Measurements from ENCODE around the gene SCARB1. TPM values are rescaled to one million over a fixed set of nuclear protein-coding genes. Genes with fewer than 3 reads are reported as not detected.

Gene SCARB1
- total and polyA plus RNA-seq, 2 experiments from 2014 or later = 31.0 to 62.5 TPM

DNA sequence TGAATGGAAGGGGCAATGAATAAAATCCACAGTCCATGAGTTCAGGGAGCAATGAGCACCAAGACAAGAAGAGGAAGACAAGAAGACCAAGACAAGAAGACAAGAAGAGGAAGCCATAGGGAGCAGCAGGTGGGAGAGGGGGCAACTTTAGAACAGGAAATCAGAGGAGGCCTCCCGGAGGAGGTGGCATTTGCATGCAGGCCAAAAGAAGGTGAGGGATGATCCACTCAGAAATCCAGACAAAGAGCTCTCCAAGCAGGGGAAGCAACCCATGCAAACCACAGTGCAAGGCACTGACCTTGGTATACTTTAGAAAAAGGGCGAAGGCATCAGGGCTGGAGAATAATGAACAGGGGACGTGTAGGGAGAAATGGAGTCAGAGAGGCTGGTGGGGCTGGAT lies 58.6 kb downstream of the SCARB1 start:
- Histone ChIP-seq H3K9me2 (ENCODE audit: insufficient read depth) (no peaks in the 10 kb centered on the region), H3K79me2 (replicated peaks; ENCODE audit: insufficient read depth) (no peaks in the 10 kb centered on the region), H3K27ac (ENCODE audit: low read depth) (no peak overlapping the region), H3K4me3 (no peak overlapping the region), H3K36me3 (ENCODE audit: insufficient read depth) (no peaks in the 10 kb centered on the region), H2AFZ (no peak overlapping the region), H3F3A (replicated peaks; ENCODE audit: low read depth) (no peaks in the 10 kb centered on the region), H3K4me2 (no peak overlapping the region), H4K20me1 (replicated peaks; ENCODE audit: insufficient read depth) (no peaks in the 10 kb centered on the region), H3K27me3 (ENCODE audit: insufficient read depth) (no peaks in the 10 kb centered on the region), H3K4me1 (ENCODE audit: insufficient read depth) (no peaks in the 10 kb centered on the region)
- no peak for DNase-seq (ENCODE audit: low spot score)
- TF ChIP-seq EZH2phosphoT487 (IDR thresholded peaks at IDR 0.05; ENCODE audit: unreplicated experiment) (no peak), STAT1 (IDR thresholded peaks at IDR 0.05; ENCODE audit: unreplicated experiment) (no peak)
- Mint-ChIP-seq H3K36me3 (ENCODE audit: low read depth) (peaks cover 25% of the 10 kb centered on the region), H3K9me3 (no peaks in the 10 kb centered on the region; the same call in 2 of the 3 replicates), H3K27me3 (ENCODE audit: insufficient read depth, low read depth, poor library complexity) (peaks cover 8% of the 10 kb centered on the region), H3K4me1 (peaks cover 6% of the 10 kb centered on the region), H3K4me3 (no peak overlapping the region; the same call in 2 of the 3 replicates), H3K27ac (peak overlapping the region; percentile 67; the same call in 1 of the 2 replicates)
- ATAC-seq = no peak

DNA sequence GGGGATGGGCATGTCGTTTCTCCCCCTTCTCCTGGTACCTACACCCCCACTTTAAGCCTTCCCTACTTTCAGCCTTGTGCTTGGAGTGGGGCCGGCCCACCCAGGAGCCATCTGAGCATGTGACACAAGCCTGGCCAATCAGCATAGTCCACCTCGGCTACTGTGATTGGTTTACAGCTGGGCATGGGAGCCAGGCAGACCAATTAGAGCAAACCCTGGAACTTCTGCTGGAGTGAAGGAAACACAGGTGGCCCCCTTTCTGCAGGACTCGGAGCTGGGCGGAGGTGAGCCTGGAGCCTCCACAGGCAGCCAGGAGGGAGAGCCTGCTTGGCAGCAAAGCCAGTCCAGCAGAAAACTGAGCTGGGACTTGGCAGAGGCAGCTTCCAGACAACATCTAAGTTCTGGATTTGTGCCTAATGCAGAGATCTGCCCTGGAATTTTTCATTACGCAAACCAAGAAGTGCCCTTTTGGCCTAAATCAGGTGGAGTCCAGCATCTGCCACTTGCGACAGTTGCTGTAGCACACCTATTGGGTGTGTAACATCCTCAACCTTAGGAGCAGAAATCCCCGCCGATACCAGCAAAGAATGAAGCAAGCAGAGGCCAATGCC lies 59.5 kb downstream of the SCARB1 start:
- H3K27ac Mint-ChIP-seq = no peak overlapping the region; the same call in 1 of the 2 replicates
- Histone ChIP-seq H3K4me3 (no peak overlapping the region), H3K9me2 (ENCODE audit: insufficient read depth) (no peaks in the 10 kb centered on the region), H4K20me1 (replicated peaks; ENCODE audit: insufficient read depth) (no peaks in the 10 kb centered on the region), H3K27me3 (ENCODE audit: insufficient read depth) (no peaks in the 10 kb centered on the region), H3K36me3 (ENCODE audit: insufficient read depth) (no peaks in the 10 kb centered on the region), H3K4me1 (ENCODE audit: insufficient read depth) (no peaks in the 10 kb centered on the region), H3F3A (replicated peaks; ENCODE audit: low read depth) (no peaks in the 10 kb centered on the region), H2AFZ (no peak overlapping the region), H3K4me2 (no peak overlapping the region), H3K27ac (ENCODE audit: low read depth) (no peak overlapping the region), H3K79me2 (replicated peaks; ENCODE audit: insufficient read depth) (no peaks in the 10 kb centered on the region)
- H3K4me3 Mint-ChIP-seq = no peak overlapping the region
- ATAC-seq (peak; percentile 80), DNase-seq (ENCODE audit: low spot score) (peak; percentile 51)
- no peaks in the 10 kb centered on the region; the same call in 2 of the 3 replicates for H3K9me3 Mint-ChIP-seq
- peaks cover 6% of the 10 kb centered on the region for H3K4me1 Mint-ChIP-seq
- H3K36me3 Mint-ChIP-seq (ENCODE audit: low read depth) = peaks cover 25% of the 10 kb centered on the region
- H3K27me3 Mint-ChIP-seq (ENCODE audit: insufficient read depth, low read depth, poor library complexity) = peaks cover 8% of the 10 kb centered on the region
- TF ChIP-seq, protein P1, sequence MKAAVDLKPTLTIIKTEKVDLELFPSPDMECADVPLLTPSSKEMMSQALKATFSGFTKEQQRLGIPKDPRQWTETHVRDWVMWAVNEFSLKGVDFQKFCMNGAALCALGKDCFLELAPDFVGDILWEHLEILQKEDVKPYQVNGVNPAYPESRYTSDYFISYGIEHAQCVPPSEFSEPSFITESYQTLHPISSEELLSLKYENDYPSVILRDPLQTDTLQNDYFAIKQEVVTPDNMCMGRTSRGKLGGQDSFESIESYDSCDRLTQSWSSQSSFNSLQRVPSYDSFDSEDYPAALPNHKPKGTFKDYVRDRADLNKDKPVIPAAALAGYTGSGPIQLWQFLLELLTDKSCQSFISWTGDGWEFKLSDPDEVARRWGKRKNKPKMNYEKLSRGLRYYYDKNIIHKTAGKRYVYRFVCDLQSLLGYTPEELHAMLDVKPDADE (IDR thresholded peaks at IDR 0.05) = no peak
- TF ChIP-seq ZNF331 (CRISPR knock-in tag; IDR thresholded peaks at IDR 0.05; ENCODE audit: low read depth) = no peak
- TF ChIP-seq, protein P2, sequence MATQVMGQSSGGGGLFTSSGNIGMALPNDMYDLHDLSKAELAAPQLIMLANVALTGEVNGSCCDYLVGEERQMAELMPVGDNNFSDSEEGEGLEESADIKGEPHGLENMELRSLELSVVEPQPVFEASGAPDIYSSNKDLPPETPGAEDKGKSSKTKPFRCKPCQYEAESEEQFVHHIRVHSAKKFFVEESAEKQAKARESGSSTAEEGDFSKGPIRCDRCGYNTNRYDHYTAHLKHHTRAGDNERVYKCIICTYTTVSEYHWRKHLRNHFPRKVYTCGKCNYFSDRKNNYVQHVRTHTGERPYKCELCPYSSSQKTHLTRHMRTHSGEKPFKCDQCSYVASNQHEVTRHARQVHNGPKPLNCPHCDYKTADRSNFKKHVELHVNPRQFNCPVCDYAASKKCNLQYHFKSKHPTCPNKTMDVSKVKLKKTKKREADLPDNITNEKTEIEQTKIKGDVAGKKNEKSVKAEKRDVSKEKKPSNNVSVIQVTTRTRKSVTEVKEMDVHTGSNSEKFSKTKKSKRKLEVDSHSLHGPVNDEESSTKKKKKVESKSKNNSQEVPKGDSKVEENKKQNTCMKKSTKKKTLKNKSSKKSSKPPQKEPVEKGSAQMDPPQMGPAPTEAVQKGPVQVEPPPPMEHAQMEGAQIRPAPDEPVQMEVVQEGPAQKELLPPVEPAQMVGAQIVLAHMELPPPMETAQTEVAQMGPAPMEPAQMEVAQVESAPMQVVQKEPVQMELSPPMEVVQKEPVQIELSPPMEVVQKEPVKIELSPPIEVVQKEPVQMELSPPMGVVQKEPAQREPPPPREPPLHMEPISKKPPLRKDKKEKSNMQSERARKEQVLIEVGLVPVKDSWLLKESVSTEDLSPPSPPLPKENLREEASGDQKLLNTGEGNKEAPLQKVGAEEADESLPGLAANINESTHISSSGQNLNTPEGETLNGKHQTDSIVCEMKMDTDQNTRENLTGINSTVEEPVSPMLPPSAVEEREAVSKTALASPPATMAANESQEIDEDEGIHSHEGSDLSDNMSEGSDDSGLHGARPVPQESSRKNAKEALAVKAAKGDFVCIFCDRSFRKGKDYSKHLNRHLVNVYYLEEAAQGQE (IDR thresholded peaks at IDR 0.05; ENCODE audit: unreplicated experiment) = no peak
- no peak for TF ChIP-seq JUNB (IDR thresholded peaks at IDR 0.05; ENCODE audit: unreplicated experiment)
- no peak for TF ChIP-seq CREB1 (CRISPR knock-in tag; IDR thresholded peaks at IDR 0.05; ENCODE audit: low read depth)
- no peak for TF ChIP-seq EZH2phosphoT487 (IDR thresholded peaks at IDR 0.05; ENCODE audit: unreplicated experiment)
- no peak for TF ChIP-seq EZH2 (IDR thresholded peaks at IDR 0.05; ENCODE audit: low read depth, unreplicated experiment)
- TF ChIP-seq, protein P3, sequence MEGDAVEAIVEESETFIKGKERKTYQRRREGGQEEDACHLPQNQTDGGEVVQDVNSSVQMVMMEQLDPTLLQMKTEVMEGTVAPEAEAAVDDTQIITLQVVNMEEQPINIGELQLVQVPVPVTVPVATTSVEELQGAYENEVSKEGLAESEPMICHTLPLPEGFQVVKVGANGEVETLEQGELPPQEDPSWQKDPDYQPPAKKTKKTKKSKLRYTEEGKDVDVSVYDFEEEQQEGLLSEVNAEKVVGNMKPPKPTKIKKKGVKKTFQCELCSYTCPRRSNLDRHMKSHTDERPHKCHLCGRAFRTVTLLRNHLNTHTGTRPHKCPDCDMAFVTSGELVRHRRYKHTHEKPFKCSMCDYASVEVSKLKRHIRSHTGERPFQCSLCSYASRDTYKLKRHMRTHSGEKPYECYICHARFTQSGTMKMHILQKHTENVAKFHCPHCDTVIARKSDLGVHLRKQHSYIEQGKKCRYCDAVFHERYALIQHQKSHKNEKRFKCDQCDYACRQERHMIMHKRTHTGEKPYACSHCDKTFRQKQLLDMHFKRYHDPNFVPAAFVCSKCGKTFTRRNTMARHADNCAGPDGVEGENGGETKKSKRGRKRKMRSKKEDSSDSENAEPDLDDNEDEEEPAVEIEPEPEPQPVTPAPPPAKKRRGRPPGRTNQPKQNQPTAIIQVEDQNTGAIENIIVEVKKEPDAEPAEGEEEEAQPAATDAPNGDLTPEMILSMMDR (conservative IDR thresholded peaks at IDR 0.05; ENCODE audit: low read depth in 2 of 2) = no peak
- no peak for TF ChIP-seq NANOG (IDR thresholded peaks at IDR 0.05; ENCODE audit: borderline replicate concordance)
- no peak for TF ChIP-seq POLR2AphosphoS5 (IDR thresholded peaks at IDR 0.05; ENCODE audit: low read depth)

All from GM23338 (cell line).